A673 (cell line): ENCODE results near the gene CNTN6. TPM values are rescaled to one million over a fixed set of nuclear protein-coding genes. Genes with fewer than 3 reads are reported as not detected.
A peak's percentile ranks its signal among the peaks of the same experiment; 100 is the strongest.

Source experiments
- BruUV-seq: library from RNA; stranded (reverse); fragments of 400-500 nt; replicated peaks from 2 replicates; lab custom pipeline; 2021; lab: Mats Ljungman, UMichigan
- CTCF ChIA-PET: fragments of 300-600 bp; sonication (Branson Sonifier 250); formaldehyde crosslinking; loops from one replicate; lab custom pipeline; 2022; ENCODE audit warnings: antibody characterized with exemption; lab: Charles Lee
- POLR2A ChIA-PET: fragments of 300-600 bp; sonication (Branson Sonifier 250); formaldehyde crosslinking; loops from one replicate; lab custom pipeline; 2022; ENCODE audit warnings: antibody characterized with exemption; ENCODE audit not compliant: low non-redundant PET; lab: Charles Lee
- DNase-seq: peaks from one replicate; pipeline ENCODE4 v3.0.0-alpha.2; 2015; ENCODE audit warnings: low spot score
- H3K27ac ChIP-seq: fragments of 200-600 bp; sonication (generic); 2 replicates; pipeline ENCODE4 v1.5.1; 2016; ENCODE audit warnings: mixed run types, low read depth, mild to moderate bottlenecking, mixed read lengths, antibody characterized with exemption, low read length; ENCODE audit not compliant: poor library complexity, severe bottlenecking
- H3K27me3 ChIP-seq: fragments of 200-600 bp; sonication (generic); replicated peaks from 2 replicates; pipeline ENCODE4 v1.6.1; 2017; ENCODE audit warnings: mixed run types, low read depth, mild to moderate bottlenecking, mixed read lengths, antibody characterized with exemption, low read length; ENCODE audit not compliant: insufficient read depth, poor library complexity
- H3K36me3 ChIP-seq: fragments of 200-600 bp; sonication (generic); 2 replicates; pipeline ENCODE4 v1.6.1; 2016; ENCODE audit warnings: mixed run types, mild to moderate bottlenecking, mixed read lengths, antibody characterized with exemption, low read length; ENCODE audit not compliant: insufficient read depth, poor library complexity, severe bottlenecking
- H3K4me1 ChIP-seq: fragments of 200-600 bp; sonication (generic); 2 replicates; pipeline ENCODE4 v1.6.1; 2017; ENCODE audit warnings: mixed run types, mild to moderate bottlenecking, mixed read lengths, antibody characterized with exemption, low read length; ENCODE audit not compliant: insufficient read depth, poor library complexity, severe bottlenecking
- H3K4me3 ChIP-seq: fragments of 200-600 bp; sonication (generic); 2 replicates; pipeline ENCODE4 v1.5.1; 2016; ENCODE audit warnings: low read depth, mixed run types, mild to moderate bottlenecking, mixed read lengths, low read length; ENCODE audit not compliant: poor library complexity, severe bottlenecking
- H3K9me3 ChIP-seq: fragments of 200-600 bp; sonication (generic); 2 replicates; pipeline ENCODE4 v1.6.1; 2016; ENCODE audit warnings: mixed run types, low read depth, mild to moderate bottlenecking, mixed read lengths, antibody characterized with exemption, low read length; ENCODE audit not compliant: poor library complexity, severe bottlenecking
- CTCF ChIP-seq: fragments of 300-800, 200-600 bp; sonication (generic); conservative IDR thresholded peaks from 2 replicates; pipeline ENCODE4 v1.5.1; 2017; ENCODE audit warnings: low read depth, mild to moderate bottlenecking, antibody characterized with exemption, low read length, moderate library complexity, mixed read lengths
- EZH2 ChIP-seq: fragments of 200-600 bp; sonication (generic); IDR thresholded peaks from 2 replicates; pipeline ENCODE4 v1.6.1; 2017; ENCODE audit warnings: borderline replicate concordance, low read depth, mild to moderate bottlenecking, mixed read lengths, antibody characterized with exemption, low read length; ENCODE audit not compliant: poor library complexity, severe bottlenecking
- intact Hi-C: fragments of 100-400 bp; cut with micrococcal nuclease; formaldehyde crosslinking; loops from one replicate; pipeline ENCODE4 v1.10.0; 2022; ENCODE audit not compliant: unreplicated experiment
- total RNA-seq: library from RNA; stranded (reverse); gene quantifications from 2 replicates; pipeline ENCODE4 v1.2.3, GENCODE V29; 2021

Gene CNTN6
- total RNA-seq, 1 experiment from 2014 or later: 0.28 TPM

GRCh38 chr3:1093217-1093616 lies 393 bp downstream of the CNTN6 start:
- CTCF ChIA-PET: no interaction called here

GRCh38 chr3:1103525-1103924 lies 10.7 kb downstream of the CNTN6 start:
- Histone ChIP-seq H3K36me3 (no peaks in the 10 kb centered on the region), H3K4me3 (no peak overlapping the region), H3K4me1 (no peaks in the 10 kb centered on the region), H3K27ac (no peak overlapping the region), H3K9me3 (peaks cover 4% of the 10 kb centered on the region), H3K27me3 (no peaks in the 10 kb centered on the region)
- CTCF ChIA-PET: no interaction called here
- TF ChIP-seq CTCF: 0 out of 2 replicates have a peak, but pooled peaks have one; percentile 24
- TF ChIP-seq EZH2: no peak
- DNase-seq: peak; percentile 17
- BruUV-seq: no TSS peak
- POLR2A ChIA-PET: no interaction called here
- intact Hi-C loops: no loop called here

More at GRCh38 chr3:1093217-1093616, 393 bp downstream of the CNTN6 start:
- Histone ChIP-seq H3K27me3 (no peaks in the 10 kb centered on the region), H3K4me3 (no peak overlapping the region), H3K4me1 (no peaks in the 10 kb centered on the region), H3K36me3 (no peaks in the 10 kb centered on the region), H3K9me3 (no peaks in the 10 kb centered on the region), H3K27ac (no peak overlapping the region)
- POLR2A ChIA-PET: no interaction called here
- no TSS peak for BruUV-seq
- TF ChIP-seq EZH2: no peak
- TF ChIP-seq CTCF: no peak
- no peak for DNase-seq
- intact Hi-C loops: no loop called here

GRCh38 chr3:1117843-1118473 lies 25.1 kb downstream of the CNTN6 start:
- POLR2A ChIA-PET: no interaction called here
- Histone ChIP-seq H3K27me3 (no peaks in the 10 kb centered on the region), H3K27ac (no peak overlapping the region), H3K9me3 (peaks cover 3% of the 10 kb centered on the region), H3K4me3 (no peak overlapping the region), H3K4me1 (no peaks in the 10 kb centered on the region), H3K36me3 (no peaks in the 10 kb centered on the region)
- TF ChIP-seq EZH2 (no peak), CTCF (no peak)
- intact Hi-C loops: no loop called here
- CTCF ChIA-PET: no interaction called here
- BruUV-seq: no TSS peak
- DNase-seq: no peak
